Measurements from ENCODE around the gene PNRC2. TPM values are rescaled to one million over a fixed set of nuclear protein-coding genes. Genes with fewer than 3 reads are reported as not detected.

Gene PNRC2
- total and polyA plus RNA-seq, 2 of the 13 experiments (the other 11 are each of a cell fraction or from before 2014, with no cell fraction given) = 74.9 to 97.5 TPM

- ChIA-PET CTCF (ENCODE audit: low intra/inter-chr PET ratio, low total read pairs) (no interaction called here), POLR2A (interaction anchor here (0.6 to 2.6 kb wide), 12 partner anchors 13 to 203 kb away, joined by 3 to 35 read pairs (median 5); partner anchors contain the start of genes PITHD1 and PNRC2)
- Histone ChIP-seq H3K4me2 (ENCODE audit: low read depth, low read length) (peak overlapping the region; percentile 72), H3K27ac (ENCODE audit: extremely low read length, insufficient read depth, low read length) (peak overlapping the region; percentile 98), H3K9me3 (ENCODE audit: low read length) (no peaks in the 10 kb centered on the region), H2AFZ (ENCODE audit: low read length) (no peak overlapping the region), H3K4me1 (ENCODE audit: insufficient read depth, low read length) (peaks cover 56% of the 10 kb centered on the region), H3K79me2 (ENCODE audit: insufficient read depth, low read length) (peaks cover 45% of the 10 kb centered on the region), H4K20me1 (ENCODE audit: insufficient read depth, low read length) (peaks cover 32% of the 10 kb centered on the region), H3K4me3 (replicated peaks in 1 of 3; ENCODE audit: insufficient read depth in 1 of 3, low read depth in 2 of 3, low read length in 3 of 3) (peak overlapping the region in 2 of 3 experiments; percentile 4 to 93; a peak in 3 of 6 replicates), H3K36me3 (replicated peaks in 1 of 2; ENCODE audit: control insufficient read depth in 1 of 2, insufficient read depth in 2 of 2, low read length in 2 of 2) (peaks cover 3 to 23% of the 10 kb centered on the region in 2 experiments; a peak in 4 of 5 replicates), H3K27me3 (ENCODE audit: control insufficient read depth in 1 of 2, insufficient read depth in 2 of 2, low read length in 2 of 2) (no peaks in the 10 kb centered on the region; a peak in 1 of 5 replicates), H3K9ac (ENCODE audit: insufficient read depth, low read depth, low read length) (peak overlapping the region; percentile 99)
- peak; percentile 9; the same call in 2 of the 3 replicates for ATAC-seq
- WGBS (ENCODE audit: low lambda C conversion rate) = 78% methylated on average over 6 of the region's 6 CpGs
- BruUV-seq (replicated peaks) = TSS peak; percentile 100
- in situ Hi-C loops (cut with HindIII; ENCODE audit: extremely low pct_ligation_motif_present, low pct_unique_long_range_greater_than_20kb) (no loop called here), intact Hi-C loops (cut with micrococcal nuclease; ENCODE audit: unreplicated experiment) (loop anchor here (2.0 kb wide), 1 partner anchor 40 kb away; no protein-coding TSS in a partner anchor)
- FAIRE-seq = no peak
- DNase-seq (ENCODE audit: low spot score) = no peak
- TF ChIP-seq BATF2 (CRISPR knock-in tag; IDR thresholded peaks at IDR 0.05) (0 out of 2 replicates have a peak, but pooled peaks have one; percentile 3), IRF2 (CRISPR knock-in tag; IDR thresholded peaks at IDR 0.05) (no peak), ZBTB38 (CRISPR knock-in tag; IDR thresholded peaks at IDR 0.05) (peak; percentile 29; the same call in 1 of the 2 replicates), CREB1 (IDR thresholded peaks at IDR 0.05) (no peak), CREB1 (CRISPR knock-in tag; IDR thresholded peaks at IDR 0.05) (0 out of 2 replicates have a peak, but pooled peaks have one; percentile 10), ZNF572 (CRISPR knock-in tag; IDR thresholded peaks at IDR 0.05) (0 out of 2 replicates have a peak, but pooled peaks have one; percentile 41), ZNF652 (CRISPR knock-in tag; IDR thresholded peaks at IDR 0.05; ENCODE audit: borderline replicate concordance, low read depth) (no peak)
Observed at GRCh38 chr1:23980728-23981070, 21.1 kb downstream of the PNRC2 start.

- no peak for ATAC-seq
- Histone ChIP-seq H3K9ac (ENCODE audit: insufficient read depth, low read depth, low read length) (peak overlapping the region; percentile 24), H3K4me1 (ENCODE audit: insufficient read depth, low read length) (peaks cover 36% of the 10 kb centered on the region), H2AFZ (ENCODE audit: low read length) (no peak overlapping the region), H3K27me3 (ENCODE audit: control insufficient read depth in 1 of 2, insufficient read depth in 2 of 2, low read length in 2 of 2) (no peaks in the 10 kb centered on the region), H3K27ac (ENCODE audit: extremely low read length, insufficient read depth, low read length) (no peak overlapping the region), H4K20me1 (ENCODE audit: insufficient read depth, low read length) (no peaks in the 10 kb centered on the region), H3K79me2 (ENCODE audit: insufficient read depth, low read length) (peaks cover 6% of the 10 kb centered on the region), H3K4me2 (ENCODE audit: low read depth, low read length) (no peak overlapping the region), H3K9me3 (ENCODE audit: low read length) (no peaks in the 10 kb centered on the region), H3K36me3 (replicated peaks in 1 of 2; ENCODE audit: control insufficient read depth in 1 of 2, insufficient read depth in 2 of 2, low read length in 2 of 2) (no peaks in the 10 kb centered on the region), H3K4me3 (replicated peaks in 1 of 3; ENCODE audit: insufficient read depth in 1 of 3, low read depth in 2 of 3, low read length in 3 of 3) (no peak overlapping the region)
- in situ Hi-C loops (cut with HindIII; ENCODE audit: extremely low pct_ligation_motif_present, low pct_unique_long_range_greater_than_20kb) (no loop called here), intact Hi-C loops (cut with micrococcal nuclease; ENCODE audit: unreplicated experiment) (no loop called here)
- 89% methylated on average over 5 of the region's 5 CpGs for WGBS (ENCODE audit: low lambda C conversion rate)
- BruUV-seq (replicated peaks) = no TSS peak
- FAIRE-seq = no peak
- DNase-seq (ENCODE audit: low spot score) = peak; percentile 45
- CTCF ChIA-PET (ENCODE audit: low intra/inter-chr PET ratio, low total read pairs) = no interaction called here
- POLR2A ChIA-PET = no interaction called here
- TF ChIP-seq ZNF549 (CRISPR knock-in tag; IDR thresholded peaks at IDR 0.05) = no peak
- no peak for TF ChIP-seq STAT5B (CRISPR knock-in tag; IDR thresholded peaks at IDR 0.05)
- TF ChIP-seq ZSCAN21 (CRISPR knock-in tag; IDR thresholded peaks at IDR 0.05; ENCODE audit: borderline replicate concordance) = no peak
- TF ChIP-seq ETS1 (CRISPR knock-in tag; IDR thresholded peaks at IDR 0.05) = no peak
- TF ChIP-seq ZNF468 (CRISPR knock-in tag; IDR thresholded peaks at IDR 0.05) = no peak
- no peak for TF ChIP-seq HNF4A (CRISPR knock-in tag; IDR thresholded peaks at IDR 0.05)
- no peak for TF ChIP-seq SSRP1 (CRISPR knock-in tag; IDR thresholded peaks at IDR 0.05)
- TF ChIP-seq THAP8 (CRISPR knock-in tag; IDR thresholded peaks at IDR 0.05; ENCODE audit: borderline replicate concordance) = no peak
- TF ChIP-seq MXD3 (CRISPR knock-in tag; IDR thresholded peaks at IDR 0.05) = no peak
Observed at GRCh38 chr1:23984417-23985186, 25.0 kb downstream of the PNRC2 start.
